WTC11 (cell line): Measurements from ENCODE around the gene CACNA1C.

Experiments used
- CREB1 ChIP-seq: sonication (generic); formaldehyde crosslinking; IDR thresholded peaks from 2 replicates; pipeline ENCODE4 v1.8.0; 2023; ENCODE audit warnings: mild to moderate bottlenecking, missing genetic modification reagents
- E2F4 ChIP-seq: sonication (generic); formaldehyde crosslinking; IDR thresholded peaks from 2 replicates; pipeline ENCODE4 v1.8.1; 2022; ENCODE audit warnings: low read depth, mild to moderate bottlenecking, moderate library complexity, missing genetic modification reagents, borderline replicate concordance
- FOXJ3 ChIP-seq: sonication (generic); formaldehyde crosslinking; IDR thresholded peaks from 2 replicates; pipeline ENCODE4 v1.9.0; 2021; ENCODE audit warnings: missing genetic modification reagents, mild to moderate bottlenecking, borderline replicate concordance
- GTF2I ChIP-seq: fragments of 250-450 bp; sonication (Bioruptor Pico); conservative IDR thresholded peaks from 2 replicates; pipeline ENCODE4 v1.4.0; 2021; ENCODE audit warnings: mild to moderate bottlenecking
- JUN ChIP-seq: sonication (generic); formaldehyde crosslinking; IDR thresholded peaks from 2 replicates; pipeline ENCODE4 v1.8.0; 2023; ENCODE audit warnings: mild to moderate bottlenecking, missing genetic modification reagents
- NFE2L1 ChIP-seq: sonication (generic); formaldehyde crosslinking; IDR thresholded peaks from 2 replicates; pipeline ENCODE4 v1.8.1; 2023; ENCODE audit warnings: missing genetic modification reagents
- PREB ChIP-seq: sonication (generic); formaldehyde crosslinking; IDR thresholded peaks from 2 replicates; pipeline ENCODE4 v1.8.1; 2022; ENCODE audit warnings: mild to moderate bottlenecking, missing genetic modification reagents, moderate library complexity, borderline replicate concordance
- TCF7 ChIP-seq: sonication (generic); formaldehyde crosslinking; IDR thresholded peaks from 2 replicates; pipeline ENCODE4 v1.8.0; 2022; ENCODE audit warnings: mild to moderate bottlenecking, low read depth, missing genetic modification reagents, moderate library complexity
- TEAD4 ChIP-seq: sonication (generic); formaldehyde crosslinking; IDR thresholded peaks from 2 replicates; pipeline ENCODE4 v1.8.0; 2022; ENCODE audit warnings: mild to moderate bottlenecking, missing genetic modification reagents
- ZNF121 ChIP-seq: sonication (generic); formaldehyde crosslinking; IDR thresholded peaks from 2 replicates; pipeline ENCODE4 v1.8.0; 2023; ENCODE audit warnings: missing genetic modification reagents
- TF ChIP-seq, protein P1 (sequence below): fragments of 200-600 bp; IDR thresholded peaks from 2 replicates; pipeline ENCODE4 v1.8.0; 2022; ENCODE audit warnings: antibody characterized with exemption
- TF ChIP-seq, protein P2 (sequence below): sonication (generic); formaldehyde crosslinking; IDR thresholded peaks from 2 replicates; pipeline ENCODE4 v1.8.1; 2023; ENCODE audit warnings: mild to moderate bottlenecking, missing genetic modification reagents, borderline replicate concordance

DNA sequence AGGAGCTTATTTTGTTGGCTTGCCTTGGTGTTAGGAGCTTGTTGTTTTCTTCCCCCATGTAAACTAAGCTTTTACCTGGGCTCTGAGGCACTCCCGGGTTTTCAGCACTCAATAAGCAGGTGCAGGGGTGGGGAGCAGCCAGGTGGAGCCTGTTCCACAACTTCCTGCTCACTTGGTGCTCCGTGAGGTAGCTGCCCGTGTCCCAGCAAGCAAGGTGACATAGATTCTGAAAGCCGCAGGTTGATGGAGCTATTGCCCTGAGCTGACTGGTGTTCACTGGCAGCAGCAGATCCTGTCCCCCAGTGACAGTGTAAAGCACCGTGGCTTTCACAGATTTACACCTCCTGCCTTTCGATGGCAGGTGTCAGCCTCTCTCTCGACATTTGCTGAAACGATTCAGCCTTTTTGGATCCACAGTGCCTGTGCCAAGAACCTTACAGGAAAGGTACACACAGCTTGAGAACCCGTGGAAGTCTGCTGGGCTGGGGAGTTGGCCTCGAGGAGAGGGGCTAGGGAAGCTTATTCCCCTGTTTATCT, 446.2 kb downstream of the CACNA1C start:
- TF ChIP-seq GTF2I (CRISPR knock-in tag) (no peak), TEAD4 (CRISPR knock-in tag) (no peak), ZNF121 (CRISPR knock-in tag) (no peak), NFE2L1 (CRISPR knock-in tag) (no peak), CREB1 (CRISPR knock-in tag) (no peak), PREB (CRISPR knock-in tag) (no peak), JUN (CRISPR knock-in tag) (no peak), E2F4 (CRISPR knock-in tag) (no peak), TCF7 (CRISPR knock-in tag) (no peak), FOXJ3 (CRISPR knock-in tag) (no peak)
- TF ChIP-seq, protein P1, sequence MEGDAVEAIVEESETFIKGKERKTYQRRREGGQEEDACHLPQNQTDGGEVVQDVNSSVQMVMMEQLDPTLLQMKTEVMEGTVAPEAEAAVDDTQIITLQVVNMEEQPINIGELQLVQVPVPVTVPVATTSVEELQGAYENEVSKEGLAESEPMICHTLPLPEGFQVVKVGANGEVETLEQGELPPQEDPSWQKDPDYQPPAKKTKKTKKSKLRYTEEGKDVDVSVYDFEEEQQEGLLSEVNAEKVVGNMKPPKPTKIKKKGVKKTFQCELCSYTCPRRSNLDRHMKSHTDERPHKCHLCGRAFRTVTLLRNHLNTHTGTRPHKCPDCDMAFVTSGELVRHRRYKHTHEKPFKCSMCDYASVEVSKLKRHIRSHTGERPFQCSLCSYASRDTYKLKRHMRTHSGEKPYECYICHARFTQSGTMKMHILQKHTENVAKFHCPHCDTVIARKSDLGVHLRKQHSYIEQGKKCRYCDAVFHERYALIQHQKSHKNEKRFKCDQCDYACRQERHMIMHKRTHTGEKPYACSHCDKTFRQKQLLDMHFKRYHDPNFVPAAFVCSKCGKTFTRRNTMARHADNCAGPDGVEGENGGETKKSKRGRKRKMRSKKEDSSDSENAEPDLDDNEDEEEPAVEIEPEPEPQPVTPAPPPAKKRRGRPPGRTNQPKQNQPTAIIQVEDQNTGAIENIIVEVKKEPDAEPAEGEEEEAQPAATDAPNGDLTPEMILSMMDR: no peak
- TF ChIP-seq, protein P2, sequence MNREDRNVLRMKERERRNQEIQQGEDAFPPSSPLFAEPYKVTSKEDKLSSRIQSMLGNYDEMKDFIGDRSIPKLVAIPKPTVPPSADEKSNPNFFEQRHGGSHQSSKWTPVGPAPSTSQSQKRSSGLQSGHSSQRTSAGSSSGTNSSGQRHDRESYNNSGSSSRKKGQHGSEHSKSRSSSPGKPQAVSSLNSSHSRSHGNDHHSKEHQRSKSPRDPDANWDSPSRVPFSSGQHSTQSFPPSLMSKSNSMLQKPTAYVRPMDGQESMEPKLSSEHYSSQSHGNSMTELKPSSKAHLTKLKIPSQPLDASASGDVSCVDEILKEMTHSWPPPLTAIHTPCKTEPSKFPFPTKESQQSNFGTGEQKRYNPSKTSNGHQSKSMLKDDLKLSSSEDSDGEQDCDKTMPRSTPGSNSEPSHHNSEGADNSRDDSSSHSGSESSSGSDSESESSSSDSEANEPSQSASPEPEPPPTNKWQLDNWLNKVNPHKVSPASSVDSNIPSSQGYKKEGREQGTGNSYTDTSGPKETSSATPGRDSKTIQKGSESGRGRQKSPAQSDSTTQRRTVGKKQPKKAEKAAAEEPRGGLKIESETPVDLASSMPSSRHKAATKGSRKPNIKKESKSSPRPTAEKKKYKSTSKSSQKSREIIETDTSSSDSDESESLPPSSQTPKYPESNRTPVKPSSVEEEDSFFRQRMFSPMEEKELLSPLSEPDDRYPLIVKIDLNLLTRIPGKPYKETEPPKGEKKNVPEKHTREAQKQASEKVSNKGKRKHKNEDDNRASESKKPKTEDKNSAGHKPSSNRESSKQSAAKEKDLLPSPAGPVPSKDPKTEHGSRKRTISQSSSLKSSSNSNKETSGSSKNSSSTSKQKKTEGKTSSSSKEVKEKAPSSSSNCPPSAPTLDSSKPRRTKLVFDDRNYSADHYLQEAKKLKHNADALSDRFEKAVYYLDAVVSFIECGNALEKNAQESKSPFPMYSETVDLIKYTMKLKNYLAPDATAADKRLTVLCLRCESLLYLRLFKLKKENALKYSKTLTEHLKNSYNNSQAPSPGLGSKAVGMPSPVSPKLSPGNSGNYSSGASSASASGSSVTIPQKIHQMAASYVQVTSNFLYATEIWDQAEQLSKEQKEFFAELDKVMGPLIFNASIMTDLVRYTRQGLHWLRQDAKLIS (CRISPR knock-in tag): no peak
